ENCODE data around the gene RBM24.

RBM24 gene

GRCh38 chr6:17343215-17343614 lies 62.1 kb downstream of the RBM24 start:
- H3K4me3 ChIP-seq (ENCODE audit: control insufficient read depth, low read depth, low read length) = no peak overlapping the region
- no peak for TF ChIP-seq CTCF (IDR thresholded peaks at IDR 0.05; ENCODE audit: control insufficient read depth, insufficient read depth, low read depth, low read length, missing control alignments)
- no peak for DNase-seq (ENCODE audit: low read depth)
